Measurements from ENCODE around the gene SUSD1. TPM values are rescaled to one million over a fixed set of nuclear protein-coding genes. Genes with fewer than 3 reads are reported as not detected.

SUSD1 gene
- total and polyA plus RNA-seq, 2 of the 13 experiments (the other 11 are each of a cell fraction or from before 2014, with no cell fraction given), result 25.9 to 32.3 TPM

- TF ChIP-seq, protein P1, sequence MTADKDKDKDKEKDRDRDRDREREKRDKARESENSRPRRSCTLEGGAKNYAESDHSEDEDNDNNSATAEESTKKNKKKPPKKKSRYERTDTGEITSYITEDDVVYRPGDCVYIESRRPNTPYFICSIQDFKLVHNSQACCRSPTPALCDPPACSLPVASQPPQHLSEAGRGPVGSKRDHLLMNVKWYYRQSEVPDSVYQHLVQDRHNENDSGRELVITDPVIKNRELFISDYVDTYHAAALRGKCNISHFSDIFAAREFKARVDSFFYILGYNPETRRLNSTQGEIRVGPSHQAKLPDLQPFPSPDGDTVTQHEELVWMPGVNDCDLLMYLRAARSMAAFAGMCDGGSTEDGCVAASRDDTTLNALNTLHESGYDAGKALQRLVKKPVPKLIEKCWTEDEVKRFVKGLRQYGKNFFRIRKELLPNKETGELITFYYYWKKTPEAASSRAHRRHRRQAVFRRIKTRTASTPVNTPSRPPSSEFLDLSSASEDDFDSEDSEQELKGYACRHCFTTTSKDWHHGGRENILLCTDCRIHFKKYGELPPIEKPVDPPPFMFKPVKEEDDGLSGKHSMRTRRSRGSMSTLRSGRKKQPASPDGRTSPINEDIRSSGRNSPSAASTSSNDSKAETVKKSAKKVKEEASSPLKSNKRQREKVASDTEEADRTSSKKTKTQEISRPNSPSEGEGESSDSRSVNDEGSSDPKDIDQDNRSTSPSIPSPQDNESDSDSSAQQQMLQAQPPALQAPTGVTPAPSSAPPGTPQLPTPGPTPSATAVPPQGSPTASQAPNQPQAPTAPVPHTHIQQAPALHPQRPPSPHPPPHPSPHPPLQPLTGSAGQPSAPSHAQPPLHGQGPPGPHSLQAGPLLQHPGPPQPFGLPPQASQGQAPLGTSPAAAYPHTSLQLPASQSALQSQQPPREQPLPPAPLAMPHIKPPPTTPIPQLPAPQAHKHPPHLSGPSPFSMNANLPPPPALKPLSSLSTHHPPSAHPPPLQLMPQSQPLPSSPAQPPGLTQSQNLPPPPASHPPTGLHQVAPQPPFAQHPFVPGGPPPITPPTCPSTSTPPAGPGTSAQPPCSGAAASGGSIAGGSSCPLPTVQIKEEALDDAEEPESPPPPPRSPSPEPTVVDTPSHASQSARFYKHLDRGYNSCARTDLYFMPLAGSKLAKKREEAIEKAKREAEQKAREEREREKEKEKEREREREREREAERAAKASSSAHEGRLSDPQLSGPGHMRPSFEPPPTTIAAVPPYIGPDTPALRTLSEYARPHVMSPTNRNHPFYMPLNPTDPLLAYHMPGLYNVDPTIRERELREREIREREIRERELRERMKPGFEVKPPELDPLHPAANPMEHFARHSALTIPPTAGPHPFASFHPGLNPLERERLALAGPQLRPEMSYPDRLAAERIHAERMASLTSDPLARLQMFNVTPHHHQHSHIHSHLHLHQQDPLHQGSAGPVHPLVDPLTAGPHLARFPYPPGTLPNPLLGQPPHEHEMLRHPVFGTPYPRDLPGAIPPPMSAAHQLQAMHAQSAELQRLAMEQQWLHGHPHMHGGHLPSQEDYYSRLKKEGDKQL (CRISPR knock-in tag; IDR thresholded peaks at IDR 0.05; ENCODE audit: low read depth), result peak; percentile 80; the same call in 1 of the 2 replicates
- TF ChIP-seq CBFB (CRISPR knock-in tag; IDR thresholded peaks at IDR 0.05), result no peak
- peak; percentile 36; the same call in 1 of the 2 replicates for TF ChIP-seq SAP130 (CRISPR knock-in tag; IDR thresholded peaks at IDR 0.05; ENCODE audit: low read depth)
- no peak for TF ChIP-seq KIAA2018 (CRISPR knock-in tag; IDR thresholded peaks at IDR 0.05; ENCODE audit: borderline replicate concordance)
- no peak for TF ChIP-seq SKIL (CRISPR knock-in tag; IDR thresholded peaks at IDR 0.05; ENCODE audit: borderline replicate concordance)
- 0 out of 2 replicates have a peak, but pooled peaks have one; percentile 35 for TF ChIP-seq ZNF205 (CRISPR knock-in tag; IDR thresholded peaks at IDR 0.05)
- TF ChIP-seq HNF4A (CRISPR knock-in tag; IDR thresholded peaks at IDR 0.05), result peak; percentile 35; the same call in 1 of the 2 replicates
- TF ChIP-seq TBX2 (CRISPR knock-in tag; IDR thresholded peaks at IDR 0.05; ENCODE audit: borderline replicate concordance), result peak; percentile 77
- TF ChIP-seq, protein P2, sequence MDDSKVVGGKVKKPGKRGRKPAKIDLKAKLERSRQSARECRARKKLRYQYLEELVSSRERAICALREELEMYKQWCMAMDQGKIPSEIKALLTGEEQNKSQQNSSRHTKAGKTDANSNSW (CRISPR knock-in tag; IDR thresholded peaks at IDR 0.05; ENCODE audit: borderline replicate concordance), result no peak
- TF ChIP-seq ZNF660 (CRISPR knock-in tag; IDR thresholded peaks at IDR 0.05; ENCODE audit: borderline replicate concordance, low read depth), result no peak
- TF ChIP-seq PITX1 (CRISPR knock-in tag; IDR thresholded peaks at IDR 0.05), result peak; percentile 91
Measured at GRCh38 chr9:112033237-112034215, 141.6 kb downstream of the SUSD1 start (continued).

Measured in HepG2 (cell line).